ENCODE results near the gene DENND1B. TPM values are rescaled to one million over a fixed set of nuclear protein-coding genes. Genes with fewer than 3 reads are reported as not detected.

The DENND1B gene
- polyA plus RNA-seq, 1 donor from 2014 or later = 12.4 TPM

DNA sequence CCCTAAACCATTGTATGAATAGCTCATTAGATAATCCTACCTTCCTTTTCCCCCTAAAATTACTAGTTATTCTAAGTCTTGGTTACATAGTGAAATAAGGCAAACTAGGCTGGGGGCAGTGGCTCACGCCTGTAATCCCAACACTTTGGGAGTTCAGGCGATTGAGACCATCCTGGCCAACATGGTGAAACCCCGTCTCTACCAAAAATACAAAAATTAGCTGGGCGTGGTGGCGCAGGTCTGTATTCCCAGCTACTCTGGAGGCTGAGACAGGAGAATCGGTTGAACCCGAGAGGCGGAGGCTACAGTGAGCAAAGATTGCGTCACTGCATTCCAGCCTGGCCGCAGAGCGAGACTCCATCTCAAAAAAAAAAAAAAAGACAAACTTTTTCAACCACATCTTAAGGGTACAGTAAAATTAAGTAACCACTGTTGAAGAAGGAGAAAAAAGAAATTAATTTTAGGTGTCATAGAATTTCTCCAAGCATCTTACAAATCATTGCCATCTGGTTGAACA is 108.5 kb downstream of the DENND1B start:
- H3K27ac ChIP-seq (ENCODE audit: low read length) = no peak overlapping the region
- no peak overlapping the region for H2AFZ ChIP-seq (ENCODE audit: low read depth, low read length)
- no peak for TF ChIP-seq EP300 (conservative IDR thresholded peaks at IDR 0.05; ENCODE audit: poor library complexity, severe bottlenecking)
- TF ChIP-seq, protein P1, sequence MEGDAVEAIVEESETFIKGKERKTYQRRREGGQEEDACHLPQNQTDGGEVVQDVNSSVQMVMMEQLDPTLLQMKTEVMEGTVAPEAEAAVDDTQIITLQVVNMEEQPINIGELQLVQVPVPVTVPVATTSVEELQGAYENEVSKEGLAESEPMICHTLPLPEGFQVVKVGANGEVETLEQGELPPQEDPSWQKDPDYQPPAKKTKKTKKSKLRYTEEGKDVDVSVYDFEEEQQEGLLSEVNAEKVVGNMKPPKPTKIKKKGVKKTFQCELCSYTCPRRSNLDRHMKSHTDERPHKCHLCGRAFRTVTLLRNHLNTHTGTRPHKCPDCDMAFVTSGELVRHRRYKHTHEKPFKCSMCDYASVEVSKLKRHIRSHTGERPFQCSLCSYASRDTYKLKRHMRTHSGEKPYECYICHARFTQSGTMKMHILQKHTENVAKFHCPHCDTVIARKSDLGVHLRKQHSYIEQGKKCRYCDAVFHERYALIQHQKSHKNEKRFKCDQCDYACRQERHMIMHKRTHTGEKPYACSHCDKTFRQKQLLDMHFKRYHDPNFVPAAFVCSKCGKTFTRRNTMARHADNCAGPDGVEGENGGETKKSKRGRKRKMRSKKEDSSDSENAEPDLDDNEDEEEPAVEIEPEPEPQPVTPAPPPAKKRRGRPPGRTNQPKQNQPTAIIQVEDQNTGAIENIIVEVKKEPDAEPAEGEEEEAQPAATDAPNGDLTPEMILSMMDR (IDR thresholded peaks at IDR 0.05; ENCODE audit: poor library complexity, severe bottlenecking) = no peak
- no peak for TF ChIP-seq TAF1 (IDR thresholded peaks at IDR 0.05; ENCODE audit: low read depth)
- no peak for TF ChIP-seq SMC3 (conservative IDR thresholded peaks at IDR 0.05; ENCODE audit: poor library complexity)
- TF ChIP-seq RAD21 (conservative IDR thresholded peaks at IDR 0.05) = no peak
- TF ChIP-seq POLR2AphosphoS5 (IDR thresholded peaks at IDR 0.05) = no peak
- TF ChIP-seq EZH2 (IDR thresholded peaks at IDR 0.05; ENCODE audit: borderline replicate concordance, insufficient read depth, low read length, poor library complexity, severe bottlenecking) = no peak
- no peaks in the 10 kb centered on the region for H3K79me2 ChIP-seq (replicated peaks; ENCODE audit: insufficient read depth, low read length)
- H3K9me2 ChIP-seq (ENCODE audit: insufficient read depth, low read length) = no peaks in the 10 kb centered on the region
- H3K36me3 ChIP-seq (ENCODE audit: insufficient read depth, low read length) = no peaks in the 10 kb centered on the region
- H3K9ac ChIP-seq (ENCODE audit: low read length) = no peak overlapping the region
- H3K4me3 ChIP-seq (ENCODE audit: low read length) = no peak overlapping the region
- H4K20me1 ChIP-seq (ENCODE audit: insufficient read depth) = no peaks in the 10 kb centered on the region
- H3K27me3 ChIP-seq (ENCODE audit: insufficient read depth, low read depth, low read length) = no peaks in the 10 kb centered on the region
- H3K4me2 ChIP-seq (ENCODE audit: low read length) = no peak overlapping the region
- no peaks in the 10 kb centered on the region for H3F3A ChIP-seq (ENCODE audit: insufficient read depth, low read length, poor library complexity, severe bottlenecking)
- no peaks in the 10 kb centered on the region for H3K9me3 ChIP-seq (ENCODE audit: low read length)

DNA sequence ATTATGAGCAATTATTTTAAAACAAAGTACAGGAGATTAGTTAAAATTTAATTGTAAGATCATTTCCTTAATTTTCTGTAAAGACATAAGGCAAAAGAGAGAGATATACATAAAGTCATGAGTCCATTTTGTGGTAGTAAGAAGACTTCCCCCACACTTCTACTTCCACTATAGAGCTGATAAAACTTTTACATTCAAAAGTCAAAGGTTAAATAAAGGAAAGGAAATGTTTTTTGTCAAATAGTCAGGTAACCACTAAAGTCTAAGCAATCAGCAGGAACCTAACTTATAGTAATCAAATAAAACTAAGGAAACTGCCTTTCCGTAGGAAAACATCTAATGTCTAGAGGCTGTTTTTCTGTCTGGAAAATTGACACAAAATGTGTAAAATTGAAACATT is 110.9 kb downstream of the DENND1B start:
- no peak overlapping the region for H3K4me2 ChIP-seq (ENCODE audit: low read length)
- no peak overlapping the region for H2AFZ ChIP-seq (ENCODE audit: low read depth, low read length)
- H3K27ac ChIP-seq (ENCODE audit: low read length) = no peak overlapping the region
- TF ChIP-seq EP300 (conservative IDR thresholded peaks at IDR 0.05; ENCODE audit: poor library complexity, severe bottlenecking) = no peak
- TF ChIP-seq, protein P1 (IDR thresholded peaks at IDR 0.05; ENCODE audit: poor library complexity, severe bottlenecking) = no peak
- TF ChIP-seq EZH2 (IDR thresholded peaks at IDR 0.05; ENCODE audit: borderline replicate concordance, insufficient read depth, low read length, poor library complexity, severe bottlenecking) = no peak
- TF ChIP-seq, protein P2, sequence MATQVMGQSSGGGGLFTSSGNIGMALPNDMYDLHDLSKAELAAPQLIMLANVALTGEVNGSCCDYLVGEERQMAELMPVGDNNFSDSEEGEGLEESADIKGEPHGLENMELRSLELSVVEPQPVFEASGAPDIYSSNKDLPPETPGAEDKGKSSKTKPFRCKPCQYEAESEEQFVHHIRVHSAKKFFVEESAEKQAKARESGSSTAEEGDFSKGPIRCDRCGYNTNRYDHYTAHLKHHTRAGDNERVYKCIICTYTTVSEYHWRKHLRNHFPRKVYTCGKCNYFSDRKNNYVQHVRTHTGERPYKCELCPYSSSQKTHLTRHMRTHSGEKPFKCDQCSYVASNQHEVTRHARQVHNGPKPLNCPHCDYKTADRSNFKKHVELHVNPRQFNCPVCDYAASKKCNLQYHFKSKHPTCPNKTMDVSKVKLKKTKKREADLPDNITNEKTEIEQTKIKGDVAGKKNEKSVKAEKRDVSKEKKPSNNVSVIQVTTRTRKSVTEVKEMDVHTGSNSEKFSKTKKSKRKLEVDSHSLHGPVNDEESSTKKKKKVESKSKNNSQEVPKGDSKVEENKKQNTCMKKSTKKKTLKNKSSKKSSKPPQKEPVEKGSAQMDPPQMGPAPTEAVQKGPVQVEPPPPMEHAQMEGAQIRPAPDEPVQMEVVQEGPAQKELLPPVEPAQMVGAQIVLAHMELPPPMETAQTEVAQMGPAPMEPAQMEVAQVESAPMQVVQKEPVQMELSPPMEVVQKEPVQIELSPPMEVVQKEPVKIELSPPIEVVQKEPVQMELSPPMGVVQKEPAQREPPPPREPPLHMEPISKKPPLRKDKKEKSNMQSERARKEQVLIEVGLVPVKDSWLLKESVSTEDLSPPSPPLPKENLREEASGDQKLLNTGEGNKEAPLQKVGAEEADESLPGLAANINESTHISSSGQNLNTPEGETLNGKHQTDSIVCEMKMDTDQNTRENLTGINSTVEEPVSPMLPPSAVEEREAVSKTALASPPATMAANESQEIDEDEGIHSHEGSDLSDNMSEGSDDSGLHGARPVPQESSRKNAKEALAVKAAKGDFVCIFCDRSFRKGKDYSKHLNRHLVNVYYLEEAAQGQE (IDR thresholded peaks at IDR 0.05; ENCODE audit: borderline replicate concordance) = no peak
- no peak for TF ChIP-seq RAD21 (conservative IDR thresholded peaks at IDR 0.05)
- no peak for TF ChIP-seq SMC3 (conservative IDR thresholded peaks at IDR 0.05; ENCODE audit: poor library complexity)
- TF ChIP-seq MXI1 (conservative IDR thresholded peaks at IDR 0.05; ENCODE audit: poor library complexity, severe bottlenecking) = no peak
- TF ChIP-seq POLR2AphosphoS5 (IDR thresholded peaks at IDR 0.05) = no peak
- TF ChIP-seq TAF1 (IDR thresholded peaks at IDR 0.05; ENCODE audit: low read depth) = no peak
- H3K9me2 ChIP-seq (ENCODE audit: insufficient read depth, low read length) = no peaks in the 10 kb centered on the region
- no peak overlapping the region for H3K9ac ChIP-seq (ENCODE audit: low read length)
- no peaks in the 10 kb centered on the region for H3K36me3 ChIP-seq (ENCODE audit: insufficient read depth, low read length)
- H3K27me3 ChIP-seq (ENCODE audit: insufficient read depth, low read depth, low read length) = no peaks in the 10 kb centered on the region
- H3K9me3 ChIP-seq (ENCODE audit: low read length) = no peaks in the 10 kb centered on the region
- H3K79me2 ChIP-seq (replicated peaks; ENCODE audit: insufficient read depth, low read length) = no peaks in the 10 kb centered on the region
- no peaks in the 10 kb centered on the region for H4K20me1 ChIP-seq (ENCODE audit: insufficient read depth)
- no peaks in the 10 kb centered on the region for H3F3A ChIP-seq (ENCODE audit: insufficient read depth, low read length, poor library complexity, severe bottlenecking)
- H3K4me3 ChIP-seq (ENCODE audit: low read length) = no peak overlapping the region

Data from neural cell (in vitro differentiated cells).